Sigmoid colon (tissue), 7 donors: ENCODE results near the gene PLEKHG3. TPM values are rescaled to one million over a fixed set of nuclear protein-coding genes. Genes with fewer than 3 reads are reported as not detected.

Experiments
- DNase-seq: peaks from one replicate; pipeline ENCODE4 v3.0.0-alpha.2; 2019
- H3K27ac ChIP-seq, 4 donors: fragments of 200-600 bp; sonication (generic); one replicate each; pipeline ENCODE4 v1.5.1; 2016 to 2019; ENCODE audit warnings: mild to moderate bottlenecking in 1 of 4
- H3K27me3 ChIP-seq, 3 donors: fragments of 200-600 bp; sonication (generic); one replicate each; pipeline ENCODE4 v1.5.1; 2019; ENCODE audit warnings: mild to moderate bottlenecking in 1 of 3
- H3K36me3 ChIP-seq, 4 donors: fragments of 200-600 bp; sonication (generic); one replicate each; pipeline ENCODE4 v1.5.1; 2016 to 2019
- H3K4me1 ChIP-seq, 4 donors: fragments of 200-600 bp; sonication (generic); one replicate each; pipeline ENCODE4 v1.5.1; 2017 to 2019
- H3K4me3 ChIP-seq, 4 donors: fragments of 200-600 bp; sonication (generic); one replicate each; pipeline ENCODE4 v1.5.1; 2017 to 2019; ENCODE audit warnings: mild to moderate bottlenecking in 2 of 4, moderate library complexity in 1 of 4
- H3K9me3 ChIP-seq, 4 donors: fragments of 200-600 bp in 3 of 4; sonication (generic) in 3 of 4; one replicate each; pipeline versions ENCODE4 v1.5.1 to v1.6.1; 2013 to 2019
- EP300 ChIP-seq, 4 donors: sonication (generic); formaldehyde crosslinking; IDR thresholded peaks; one replicate each; pipeline ENCODE4 v1.6.1; 2017; ENCODE audit warnings: antibody characterized with exemption in 4 of 4
- POLR2A ChIP-seq, 2 donors: fragments of 450-650 bp; IDR thresholded peaks; one replicate each; pipeline ENCODE4 v1.6.1; 2016; ENCODE audit warnings: antibody characterized with exemption in 2 of 2, mild to moderate bottlenecking in 2 of 2, moderate library complexity in 2 of 2
- POLR2AphosphoS5 ChIP-seq, 4 donors: sonication (generic); formaldehyde crosslinking; IDR thresholded peaks; one replicate each; pipeline ENCODE4 v1.6.1; 2017; ENCODE audit warnings: antibody characterized with exemption in 4 of 4
- WGBS, 2 donors: extraction: QIAGEN DNeasy Blood & Tissue Kit; methylation state at CpG; one replicate each; pipeline ENCODE4 v1.1.7; 2013; 5-methylcytosine and 5-hydroxymethylcytosine counted together
- intact Hi-C: fragments of 100-400 bp; cut with DNase I; formaldehyde crosslinking; loops from one replicate; pipeline ENCODE4 v1.15.1; 2023
- polyA plus RNA-seq, 3 donors: library from polyadenylated mRNA; stranded (reverse); fragments of 200-250 nt; gene quantifications; one replicate each; pipeline ENCODE4 v1.2.3, GENCODE V29; 2013
- total RNA-seq, 4 donors: library from RNA; depleted of rRNA; stranded (reverse); fragments of >200 nt; gene quantifications; one replicate each; pipeline ENCODE4 v1.1.0, GENCODE V29; 2016
- TF ChIP-seq, protein P1 (sequence below), 4 experiments: fragments of 450-650 bp in 3 of 4; fragments of 200-600 bp in 1 of 4; IDR thresholded peaks; one replicate each; pipeline ENCODE4 v1.5.1; 2016 to 2019; ENCODE audit warnings: antibody characterized with exemption in 4 of 4, mild to moderate bottlenecking in 3 of 4, moderate library complexity in 2 of 4
- donor health status: healthy with polysubstance abuse.
- donor health status: Bipolar disorder and iron deficiency.
- donor health status: healthy.

Gene PLEKHG3
- total and polyA plus RNA-seq, 7 donors: 16.9 to 67.9 (median 34.4) TPM

- TF ChIP-seq EP300 (IDR thresholded peaks at IDR 0.05): no peak
- TF ChIP-seq POLR2AphosphoS5 (IDR thresholded peaks at IDR 0.05): no peak
- no peak for TF ChIP-seq POLR2A (IDR thresholded peaks at IDR 0.05)
- TF ChIP-seq, protein P1, sequence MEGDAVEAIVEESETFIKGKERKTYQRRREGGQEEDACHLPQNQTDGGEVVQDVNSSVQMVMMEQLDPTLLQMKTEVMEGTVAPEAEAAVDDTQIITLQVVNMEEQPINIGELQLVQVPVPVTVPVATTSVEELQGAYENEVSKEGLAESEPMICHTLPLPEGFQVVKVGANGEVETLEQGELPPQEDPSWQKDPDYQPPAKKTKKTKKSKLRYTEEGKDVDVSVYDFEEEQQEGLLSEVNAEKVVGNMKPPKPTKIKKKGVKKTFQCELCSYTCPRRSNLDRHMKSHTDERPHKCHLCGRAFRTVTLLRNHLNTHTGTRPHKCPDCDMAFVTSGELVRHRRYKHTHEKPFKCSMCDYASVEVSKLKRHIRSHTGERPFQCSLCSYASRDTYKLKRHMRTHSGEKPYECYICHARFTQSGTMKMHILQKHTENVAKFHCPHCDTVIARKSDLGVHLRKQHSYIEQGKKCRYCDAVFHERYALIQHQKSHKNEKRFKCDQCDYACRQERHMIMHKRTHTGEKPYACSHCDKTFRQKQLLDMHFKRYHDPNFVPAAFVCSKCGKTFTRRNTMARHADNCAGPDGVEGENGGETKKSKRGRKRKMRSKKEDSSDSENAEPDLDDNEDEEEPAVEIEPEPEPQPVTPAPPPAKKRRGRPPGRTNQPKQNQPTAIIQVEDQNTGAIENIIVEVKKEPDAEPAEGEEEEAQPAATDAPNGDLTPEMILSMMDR (IDR thresholded peaks at IDR 0.05): no peak
- Histone ChIP-seq H3K36me3 (peaks cover 0 to 46% (median 8%) of the 10 kb centered on the region in 4 donors), H3K9me3 (no peaks in the 10 kb centered on the region), H3K27me3 (no peaks in the 10 kb centered on the region), H3K4me3 (no peak overlapping the region), H3K27ac (no peak overlapping the region), H3K4me1 (peaks cover 0 to 24% (median 21%) of the 10 kb centered on the region in 4 donors)
- WGBS, 2 donors: 93 to 95% methylated on average over 51 of the region's 51 CpGs
- intact Hi-C loops: loop anchor here (5.0 kb wide), 1 partner anchor 77 kb away; no protein-coding TSS in a partner anchor
- DNase-seq: no peak
Measured at GRCh38 chr14:64748995-64749714, 44.9 kb downstream of the PLEKHG3 start.

DNA sequence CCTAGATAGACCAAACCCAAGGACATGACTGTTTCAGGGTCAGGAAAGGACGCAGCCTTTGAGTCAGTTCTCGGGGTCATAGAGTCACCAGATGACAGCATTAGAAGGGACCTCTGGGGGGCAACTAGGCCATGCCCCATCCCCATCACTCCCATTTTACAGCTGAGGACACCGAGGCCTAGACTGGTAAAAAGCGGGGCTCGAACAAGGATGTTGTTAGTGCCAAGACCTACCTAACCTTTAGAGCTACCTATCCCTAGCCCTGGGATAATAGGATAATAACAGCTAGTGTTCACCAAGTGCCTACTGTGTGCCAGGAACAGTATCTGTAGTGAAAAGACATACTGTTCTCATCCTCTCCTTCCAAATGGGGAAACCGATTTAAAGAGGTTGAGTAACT is 48.7 kb downstream of the PLEKHG3 start:
- Histone ChIP-seq H3K4me1 (peaks cover 0 to 26% (median 20%) of the 10 kb centered on the region in 4 donors), H3K27me3 (no peaks in the 10 kb centered on the region), H3K4me3 (no peak overlapping the region), H3K9me3 (no peaks in the 10 kb centered on the region), H3K27ac (no peak overlapping the region), H3K36me3 (peaks cover 0 to 22% (median 3%) of the 10 kb centered on the region in 4 donors)
- intact Hi-C loops: no loop called here
- 91 to 94% methylated on average over 6 of the region's 6 CpGs for WGBS, 2 donors
- no peak for DNase-seq
- TF ChIP-seq, protein P1 (IDR thresholded peaks at IDR 0.05): no peak
- TF ChIP-seq EP300 (IDR thresholded peaks at IDR 0.05) (no peak), POLR2AphosphoS5 (IDR thresholded peaks at IDR 0.05) (no peak), POLR2A (IDR thresholded peaks at IDR 0.05) (no peak)

DNA sequence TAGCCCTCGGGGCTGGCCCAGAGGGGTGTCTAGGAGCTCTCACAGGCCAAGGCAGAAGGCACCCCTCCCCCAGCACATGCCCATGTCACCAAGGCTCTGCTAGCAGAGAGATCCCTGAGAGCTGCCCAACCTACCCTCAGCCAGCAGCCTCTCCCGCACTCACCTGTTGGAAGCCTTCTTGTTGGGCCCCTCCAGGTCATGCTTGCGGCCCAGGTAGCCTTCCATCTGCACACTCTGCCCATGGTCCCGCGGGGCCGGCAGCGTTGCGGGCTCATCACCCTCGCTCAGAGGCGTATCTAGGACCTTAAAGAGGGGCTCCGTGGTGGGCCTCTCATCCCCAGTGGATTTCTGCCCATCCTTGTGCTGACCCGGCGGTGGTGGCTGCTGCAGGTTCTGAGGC is 49.1 kb downstream of the PLEKHG3 start:
- Histone ChIP-seq H3K27me3 (no peaks in the 10 kb centered on the region), H3K4me1 (peaks cover 0 to 31% (median 25%) of the 10 kb centered on the region in 4 donors), H3K9me3 (no peaks in the 10 kb centered on the region), H3K27ac (no peak overlapping the region), H3K4me3 (no peak overlapping the region), H3K36me3 (peaks cover 0 to 18% (median 3%) of the 10 kb centered on the region in 4 donors)
- DNase-seq: no peak
- intact Hi-C loops: no loop called here
- 90 to 93% methylated on average over 13 of the region's 13 CpGs for WGBS, 2 donors
- no peak for TF ChIP-seq POLR2AphosphoS5 (IDR thresholded peaks at IDR 0.05)
- TF ChIP-seq POLR2A (IDR thresholded peaks at IDR 0.05): no peak
- TF ChIP-seq, protein P1 (IDR thresholded peaks at IDR 0.05): no peak
- no peak for TF ChIP-seq EP300 (IDR thresholded peaks at IDR 0.05)

DNA sequence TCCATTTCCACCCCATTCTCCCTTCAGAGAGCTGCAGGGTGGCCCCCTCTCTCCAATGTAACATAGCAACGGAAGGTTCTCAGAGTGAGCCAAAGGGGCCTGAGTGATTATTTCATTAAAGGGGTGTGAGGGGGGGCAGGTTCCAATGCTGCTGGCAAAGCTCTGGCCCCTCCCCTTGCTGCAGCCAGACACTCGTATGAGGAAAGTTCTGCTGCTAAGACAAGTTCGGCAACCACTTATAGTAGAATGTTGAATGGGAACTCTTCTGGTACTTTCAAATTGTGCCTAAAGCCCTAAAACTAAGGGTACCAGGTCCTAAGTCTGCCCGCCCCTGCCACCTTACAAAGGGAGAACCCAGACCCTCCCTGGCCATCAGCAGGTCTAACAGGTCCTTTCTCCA is 49.8 kb downstream of the PLEKHG3 start:
- no peak for DNase-seq
- Histone ChIP-seq H3K4me3 (no peak overlapping the region), H3K9me3 (no peaks in the 10 kb centered on the region), H3K27me3 (no peaks in the 10 kb centered on the region), H3K4me1 (peaks cover 0 to 37% (median 31%) of the 10 kb centered on the region in 4 donors), H3K36me3 (peaks cover 0 to 11% (median 3%) of the 10 kb centered on the region in 4 donors), H3K27ac (no peak overlapping the region)
- intact Hi-C loops: no loop called here
- WGBS, 2 donors: 91 to 95% methylated on average over 4 of the region's 4 CpGs
- TF ChIP-seq, protein P1 (IDR thresholded peaks at IDR 0.05): no peak
- TF ChIP-seq EP300 (IDR thresholded peaks at IDR 0.05) (no peak), POLR2A (IDR thresholded peaks at IDR 0.05) (no peak), POLR2AphosphoS5 (IDR thresholded peaks at IDR 0.05) (no peak)
